Osteocyte (in vitro differentiated cells): ENCODE data around the gene NDFIP1. TPM values are rescaled to one million over a fixed set of nuclear protein-coding genes. Genes with fewer than 3 reads are reported as not detected.

ENCODE experiments used
- DNase-seq: peaks from one replicate; pipeline ENCODE4 v3.0.0; 2021; ENCODE audit warnings: mixed read lengths; ENCODE audit not compliant: unreplicated experiment; ENCODE audit errors: extremely low spot score
- H3K27ac Mint-ChIP-seq: one replicate; pipeline ENCODE4 v1.8.0; 2021; ENCODE audit warnings: mild to moderate bottlenecking, mixed read lengths; ENCODE audit not compliant: unreplicated experiment
- H3K27me3 Mint-ChIP-seq: one replicate; pipeline ENCODE4 v1.8.0; 2021; ENCODE audit warnings: mixed read lengths; ENCODE audit not compliant: unreplicated experiment
- H3K36me3 Mint-ChIP-seq: one replicate; pipeline ENCODE4 v1.8.0; 2021; ENCODE audit warnings: mixed read lengths; ENCODE audit not compliant: unreplicated experiment
- H3K4me1 Mint-ChIP-seq: one replicate; pipeline ENCODE4 v1.8.0; 2021; ENCODE audit warnings: mixed read lengths; ENCODE audit not compliant: unreplicated experiment
- H3K4me3 Mint-ChIP-seq: one replicate; pipeline ENCODE4 v1.8.0; 2021; ENCODE audit warnings: mild to moderate bottlenecking, moderate library complexity, mixed read lengths; ENCODE audit not compliant: unreplicated experiment
- H3K9me3 Mint-ChIP-seq: one replicate; pipeline ENCODE4 v1.8.0; 2021; ENCODE audit warnings: mixed read lengths; ENCODE audit not compliant: unreplicated experiment
- CTCF ChIP-seq: fragments of 200-600 bp; sonication (generic); IDR thresholded peaks from 2 replicates; pipeline ENCODE4 v1.5.0; 2021; ENCODE audit warnings: antibody characterized with exemption, mild to moderate bottlenecking, moderate library complexity
- total RNA-seq: library from RNA; stranded (reverse); gene quantifications from 2 replicates; pipeline ENCODE4 v1.2.1, GENCODE V29; 2021

Gene NDFIP1
- total RNA-seq, 1 donor from 2014 or later, result 62.7 TPM

- H3K4me1 Mint-ChIP-seq, result no peaks in the 10 kb centered on the region
- no peak overlapping the region for H3K27ac Mint-ChIP-seq
- no peaks in the 10 kb centered on the region for H3K9me3 Mint-ChIP-seq
- TF ChIP-seq CTCF, result no peak
- H3K4me3 Mint-ChIP-seq, result no peak overlapping the region
- H3K36me3 Mint-ChIP-seq, result no peaks in the 10 kb centered on the region
- no peak for DNase-seq
- H3K27me3 Mint-ChIP-seq, result peaks cover 3% of the 10 kb centered on the region
These were observed 72.5 kb downstream of the NDFIP1 start for GRCh38 chr5:142181096-142181495.

- no peak for DNase-seq
- TF ChIP-seq CTCF, result no peak
- H3K27me3 Mint-ChIP-seq, result peaks cover 3% of the 10 kb centered on the region
- H3K4me1 Mint-ChIP-seq, result no peaks in the 10 kb centered on the region
- H3K4me3 Mint-ChIP-seq, result no peak overlapping the region
- no peaks in the 10 kb centered on the region for H3K9me3 Mint-ChIP-seq
- no peaks in the 10 kb centered on the region for H3K36me3 Mint-ChIP-seq
- H3K27ac Mint-ChIP-seq, result no peak overlapping the region
These were observed 73.1 kb downstream of the NDFIP1 start for GRCh38 chr5:142181547-142182163.

- no peak for TF ChIP-seq CTCF
- no peak for DNase-seq
- Mint-ChIP-seq H3K27me3 (peaks cover 6% of the 10 kb centered on the region), H3K9me3 (no peaks in the 10 kb centered on the region), H3K27ac (no peak overlapping the region), H3K4me1 (no peaks in the 10 kb centered on the region), H3K4me3 (no peak overlapping the region), H3K36me3 (no peaks in the 10 kb centered on the region)
These were observed 74.3 kb downstream of the NDFIP1 start for GRCh38 chr5:142182840-142183239.

- H3K27ac Mint-ChIP-seq, result no peak overlapping the region
These were observed 75.0 kb downstream of the NDFIP1 start for GRCh38 chr5:142183561-142183960.

GRCh38 chr5:142184988-142185387 is 76.4 kb downstream of the NDFIP1 start:
- no peak overlapping the region for H3K27ac Mint-ChIP-seq
- peaks cover 6% of the 10 kb centered on the region for H3K27me3 Mint-ChIP-seq
- TF ChIP-seq CTCF, result no peak
- no peaks in the 10 kb centered on the region for H3K4me1 Mint-ChIP-seq
- no peaks in the 10 kb centered on the region for H3K36me3 Mint-ChIP-seq
- H3K9me3 Mint-ChIP-seq, result no peaks in the 10 kb centered on the region
- H3K4me3 Mint-ChIP-seq, result no peak overlapping the region
- no peak for DNase-seq

More at GRCh38 chr5:142183561-142183960, 75.0 kb downstream of the NDFIP1 start:
- peaks cover 6% of the 10 kb centered on the region for H3K27me3 Mint-ChIP-seq
- no peak overlapping the region for H3K4me3 Mint-ChIP-seq
- no peaks in the 10 kb centered on the region for H3K4me1 Mint-ChIP-seq
- no peaks in the 10 kb centered on the region for H3K9me3 Mint-ChIP-seq
- H3K36me3 Mint-ChIP-seq, result no peaks in the 10 kb centered on the region
- TF ChIP-seq CTCF, result no peak
- no peak for DNase-seq
